Kidney (tissue), 14 donors: ENCODE measurements around the gene B4GALNT1. TPM values are rescaled to one million over a fixed set of nuclear protein-coding genes. Genes with fewer than 3 reads are reported as not detected.

Experiments used
- DNase-seq, 5 donors: peaks; one replicate each; pipeline ENCODE4 v3.0.0-alpha.2; 2013 to 2020
- FAIRE-seq: peaks from 2 replicates; lab custom pipeline; 2012; peaks lifted over from hg19 to GRCh38; lab: Jason Lieb, UNC
- H3K27ac ChIP-seq, 2 donors: one replicate each; pipeline ENCODE4 v1.7.0; 2013; ENCODE audit warnings: low read depth in 2 of 2, low read length in 2 of 2, inconsistent platforms in 1 of 2
- H3K27me3 ChIP-seq: one replicate; pipeline ENCODE4 v1.7.1; 2013; ENCODE audit warnings: low read length, inconsistent platforms; ENCODE audit not compliant: control insufficient read depth, insufficient read depth
- H3K36me3 ChIP-seq, 3 donors: one replicate each; pipeline versions ENCODE4 v1.7.0 to v1.7.1; 2013; ENCODE audit warnings: low read length in 3 of 3, control low read depth in 1 of 3, inconsistent platforms in 1 of 3; ENCODE audit not compliant: insufficient read depth in 3 of 3, control insufficient read depth in 2 of 3
- H3K4me1 ChIP-seq, 3 donors: one replicate each; pipeline versions ENCODE4 v1.7.0 to v1.7.1; 2013; ENCODE audit warnings: low read length in 3 of 3, inconsistent platforms in 1 of 3, low read depth in 1 of 3; ENCODE audit not compliant: control insufficient read depth in 2 of 3, insufficient read depth in 2 of 3
- H3K4me3 ChIP-seq, 3 donors: one replicate each; pipeline versions ENCODE4 v1.7.0 to v1.8.1; 2013; ENCODE audit warnings: low read length in 3 of 3, control low read depth in 1 of 3, inconsistent platforms in 1 of 3
- H3K9ac ChIP-seq, 3 donors: one replicate each; pipeline versions ENCODE4 v1.7.0 to v1.7.1; 2013; ENCODE audit warnings: low read length in 3 of 3, control low read depth in 1 of 3, inconsistent platforms in 1 of 3
- H3K9me3 ChIP-seq, 3 donors: one replicate each; pipeline versions ENCODE4 v1.7.0 to v1.7.1; 2013; ENCODE audit warnings: low read length in 3 of 3, control low read depth in 1 of 3, inconsistent platforms in 1 of 3; ENCODE audit not compliant: control insufficient read depth in 2 of 3, insufficient read depth in 1 of 3
- CTCF ChIP-seq: IDR thresholded peaks from 3 replicates; pipeline ENCODE4 v1.5.1; 2012; ENCODE audit warnings: mild to moderate bottlenecking, moderate library complexity, borderline replicate concordance; ENCODE audit not compliant: insufficient read depth; ENCODE audit errors: extremely low read depth
- intact Hi-C: fragments of 100-400 bp; cut with DNase I; formaldehyde crosslinking; loops from one replicate; pipeline ENCODE4 v1.11.1; 2022
- polyA plus RNA-seq: library from polyadenylated mRNA; stranded (reverse); fragments of 350-450 nt; fragmentation: Illumina TruSeq; extraction: RNeasy Lipid Tissue Mini Kit (QIAGEN cat#74804); gene quantifications from one replicate; pipeline ENCODE4 v1.2.3, GENCODE V29; 2014; ENCODE audit warnings: low read depth, low replicate concordance; ENCODE audit not compliant: insufficient read depth
- total RNA-seq: library from RNA; stranded (reverse); fragmentation: NEBNext Ultra II Directional; extraction: Animal tissue kit (Norgen Biotek cat#: 25700); gene quantifications from one replicate; pipeline ENCODE4 v1.2.1, GENCODE V29; 2021
- donor health status: control.
- donor health status: control.
- donor health status: control.
- donor health status: control.
- donor health status: control.
- donor health status: DM: yes; HTN: yes; CAD: no.
- donor health status: Normal renal cell carcinoma (clear cell type).

Gene B4GALNT1
- total and polyA plus RNA-seq, 2 donors from 2014 or later, result 1.6 to 2.0 TPM

GRCh38 chr12:57581802-57582201, 51.2 kb downstream of the B4GALNT1 start:
- no peak for TF ChIP-seq CTCF
- FAIRE-seq, result no peak

GRCh38 chr12:57580466-57580795, 52.6 kb downstream of the B4GALNT1 start:
- Histone ChIP-seq H3K27ac (no peak overlapping the region), H3K36me3 (no peaks in the 10 kb centered on the region), H3K4me1 (no peaks in the 10 kb centered on the region), H3K4me3 (no peak overlapping the region), H3K9ac (no peak overlapping the region), H3K9me3 (no peaks in the 10 kb centered on the region), H3K27me3 (no peaks in the 10 kb centered on the region)
- FAIRE-seq (no peak), DNase-seq (no peak)
- no peak for TF ChIP-seq CTCF
- intact Hi-C loops, result loop anchor here (5.0 kb wide), 1 partner anchor 42 kb away; no protein-coding TSS in a partner anchor

More at GRCh38 chr12:57581802-57582201, 51.2 kb downstream of the B4GALNT1 start:
- intact Hi-C loops, result loop anchor here (5.0 kb wide), 1 partner anchor 40 kb away; no protein-coding TSS in a partner anchor
- no peak overlapping the region for H3K4me3 ChIP-seq
- H3K27me3 ChIP-seq, result no peaks in the 10 kb centered on the region
- DNase-seq, result no peak
- H3K9ac ChIP-seq, result no peak overlapping the region
- H3K9me3 ChIP-seq, result no peaks in the 10 kb centered on the region
- H3K36me3 ChIP-seq, result no peaks in the 10 kb centered on the region
- no peak overlapping the region for H3K27ac ChIP-seq
- H3K4me1 ChIP-seq, result no peaks in the 10 kb centered on the region

- no peak overlapping the region for H3K27ac ChIP-seq
- H3K9ac ChIP-seq, result no peak overlapping the region
- intact Hi-C loops, result loop anchor here (5.0 kb wide), 1 partner anchor 42 kb away; no protein-coding TSS in a partner anchor
- H3K9me3 ChIP-seq, result no peaks in the 10 kb centered on the region
- no peak for TF ChIP-seq CTCF
- FAIRE-seq (no peak), DNase-seq (no peak)
- H3K4me3 ChIP-seq, result no peak overlapping the region
- H3K27me3 ChIP-seq, result no peaks in the 10 kb centered on the region
- H3K4me1 ChIP-seq, result no peaks in the 10 kb centered on the region
- H3K36me3 ChIP-seq, result no peaks in the 10 kb centered on the region
Observed at GRCh38 chr12:57579677-57580465, 53.1 kb downstream of the B4GALNT1 start.
